Ovary (tissue), 3 donors: ENCODE results near the gene ACTBL2.

Source experiments
- CTCF ChIP-seq, 3 donors: fragments of 450-650 bp in 2 of 3; fragments of 200-600 bp in 1 of 3; IDR thresholded peaks; one replicate each; pipeline versions ENCODE4 v1.5.1 to v1.8.0; 2016 to 2022; ENCODE audit warnings: antibody characterized with exemption in 3 of 3, mild to moderate bottlenecking in 1 of 3
- EP300 ChIP-seq: sonication (generic); formaldehyde crosslinking; IDR thresholded peaks from one replicate; pipeline ENCODE4 v1.6.1; 2017; ENCODE audit warnings: antibody characterized with exemption
- POLR2A ChIP-seq: fragments of 450-650 bp; IDR thresholded peaks from one replicate; pipeline ENCODE4 v1.6.1; 2017; ENCODE audit warnings: antibody characterized with exemption, mild to moderate bottlenecking, moderate library complexity
- donor health status: DM: no; HTN: no; CAD: no.

- TF ChIP-seq EP300 (no peak), CTCF (IDR thresholded peaks at IDR 0.05) (no peak), POLR2A (no peak)
Observed at GRCh38 chr5:57531333-57531732, 48.7 kb upstream of the ACTBL2 start.
